ENCODE results near the gene ZNF175.

Gene ZNF175

DNA sequence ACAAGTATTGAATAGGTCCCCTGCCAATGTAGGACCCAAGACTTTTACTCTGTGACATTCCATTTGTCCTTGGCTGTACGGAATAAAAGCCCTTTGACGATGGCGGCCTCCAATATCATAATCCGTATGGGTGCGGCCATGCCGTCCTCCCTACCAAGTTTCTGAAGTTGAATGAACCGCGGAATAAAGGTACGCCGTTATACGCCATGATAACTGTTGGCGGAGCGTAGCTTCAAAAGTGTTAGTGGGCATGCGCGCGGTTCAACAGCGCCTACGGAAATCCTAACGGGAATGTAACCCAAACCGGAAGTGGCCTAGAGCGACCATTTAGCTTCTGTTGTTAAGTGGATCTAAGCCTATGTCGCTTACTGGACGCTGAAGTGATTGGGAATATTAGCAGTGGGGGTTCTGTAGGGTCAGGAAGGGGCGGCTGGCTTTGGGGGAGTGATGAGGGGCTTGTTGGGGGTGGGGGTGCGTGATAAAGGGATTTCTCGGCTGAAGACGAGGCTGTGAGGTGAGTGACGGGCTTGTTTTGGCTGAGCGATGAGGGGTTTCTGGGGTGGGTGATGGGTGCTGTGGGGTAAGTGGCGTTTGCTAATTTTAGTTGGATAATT, at the start of gene ZNF175:
Gene ZNF175, plus strand, starts transcription at position 322 of the 614 bp plus-strand sequence. CDS start 2,047 bp downstream, outside the sequence.
- peak; percentile 97 for DNase-seq

DNA sequence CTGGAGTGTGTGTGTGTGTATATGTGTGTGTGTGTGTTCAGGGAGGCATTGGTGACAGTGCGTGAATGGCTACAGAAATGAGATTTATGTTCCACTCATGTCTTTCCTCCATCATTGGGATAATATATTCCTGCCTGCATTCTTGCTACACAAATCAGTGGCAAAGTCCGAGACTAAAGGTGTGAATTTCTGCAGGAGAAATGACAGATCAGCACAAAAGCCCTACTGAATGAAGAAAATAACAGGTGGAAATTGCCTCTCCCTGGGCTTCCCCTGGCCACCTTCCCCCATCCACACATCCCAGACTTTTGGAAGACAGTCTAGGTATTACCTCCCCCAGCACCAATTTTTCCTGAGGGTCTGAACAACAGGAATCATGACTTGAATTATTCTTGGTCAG, 49.7 kb upstream of the ZNF175 start:
- no peak for DNase-seq

- DNase-seq: no peak
Measured at GRCh38 chr19:51521781-51522180, 49.3 kb upstream of the ZNF175 start.

- no peak for DNase-seq
Measured at GRCh38 chr19:51524666-51525264, 46.3 kb upstream of the ZNF175 start.

- DNase-seq: peak; percentile 4
Measured at GRCh38 chr19:51525651-51526050, 45.4 kb upstream of the ZNF175 start.

DNA sequence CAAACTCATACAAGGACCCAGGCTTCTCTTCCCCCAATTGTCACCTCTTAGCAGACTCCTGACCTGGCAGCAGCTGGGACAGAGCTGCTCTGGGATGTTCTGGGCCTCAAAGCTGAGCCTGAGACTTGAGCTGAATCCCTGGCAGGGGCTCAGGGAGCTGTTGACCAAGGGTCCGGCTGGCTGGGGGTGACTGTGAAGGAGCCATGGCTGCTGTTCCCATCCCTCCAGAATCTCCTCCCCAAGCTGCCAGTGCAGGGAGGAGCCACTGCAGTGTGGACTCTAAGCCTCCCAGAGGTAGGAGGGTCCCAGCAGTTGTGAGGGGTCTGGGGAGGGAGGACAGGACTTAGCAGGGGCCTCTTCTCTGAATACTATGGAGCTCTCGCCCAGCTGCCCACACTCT, 41.8 kb upstream of the ZNF175 start:
- no peak for DNase-seq

DNA sequence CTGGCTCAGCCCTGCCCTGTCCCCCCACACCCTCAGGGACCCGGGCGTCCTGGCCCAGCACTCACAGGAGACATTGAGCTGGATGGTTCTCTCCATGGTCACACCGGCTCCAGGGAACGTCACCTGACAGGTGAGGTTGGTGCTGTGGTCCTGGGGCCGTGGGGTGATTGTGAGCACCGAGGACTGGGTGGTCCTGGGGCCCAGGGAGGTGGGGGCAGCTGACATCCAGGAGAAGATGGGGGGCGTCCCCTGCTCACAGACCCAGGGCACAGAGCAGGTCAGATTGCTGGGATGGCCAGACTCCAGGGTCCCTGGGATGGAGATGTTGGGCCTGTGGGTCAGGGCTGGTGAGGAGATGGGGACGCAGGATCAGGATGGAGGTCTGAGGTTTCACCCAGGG, 40.5 kb upstream of the ZNF175 start:
- DNase-seq: no peak

DNA sequence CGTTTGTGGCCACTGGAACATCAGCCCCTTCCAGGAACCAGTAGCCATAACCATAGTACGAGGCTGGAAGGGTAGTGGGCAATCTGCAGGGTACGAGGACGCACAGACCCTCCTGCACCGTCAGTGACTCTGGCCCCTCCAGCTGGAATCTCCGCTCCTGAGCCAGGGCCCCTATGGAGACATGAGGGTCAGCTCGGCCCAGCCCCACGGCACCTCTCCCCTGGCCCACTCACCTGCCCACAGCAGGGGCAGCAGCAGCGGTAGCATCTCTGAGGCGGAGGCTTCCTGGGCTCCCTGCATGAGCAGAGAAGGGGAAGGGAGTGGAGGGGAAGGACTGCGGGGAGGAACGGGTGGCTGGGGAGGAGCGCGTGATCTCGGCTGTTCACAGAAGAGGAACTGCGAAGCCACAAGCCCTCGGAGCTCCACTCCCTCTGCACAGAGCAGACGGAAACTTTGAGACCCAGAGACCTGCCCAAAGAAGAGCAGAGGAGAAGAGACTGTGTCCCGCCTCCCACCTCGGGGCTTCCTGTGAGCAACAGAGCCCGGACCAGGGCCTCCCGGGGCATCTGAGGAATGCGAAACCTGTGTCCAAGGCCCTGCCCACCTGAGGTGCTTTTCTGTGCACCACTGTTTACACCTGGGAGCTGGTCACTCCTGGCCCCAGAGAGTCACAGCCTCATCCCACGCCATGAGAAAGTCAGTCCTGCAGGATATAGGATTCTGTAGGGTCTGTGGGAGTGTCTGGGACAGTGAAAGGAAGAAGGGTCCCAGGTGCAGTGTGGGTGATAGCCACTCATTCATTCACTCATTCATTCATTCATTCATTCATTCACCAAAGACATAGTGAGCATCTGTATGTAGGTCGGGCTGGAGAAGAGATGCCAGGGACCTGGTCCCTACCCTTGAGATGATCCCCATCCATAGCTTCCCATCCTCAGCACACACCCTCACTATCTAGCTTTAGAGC, 39.5 kb upstream of the ZNF175 start, which contains the start of gene SIGLEC6:
Gene SIGLEC6, minus strand, starts transcription at position 322 of the 967 bp plus-strand sequence. Its CDS starts 22 bp downstream, at position 300.
- no peak for DNase-seq

DNA sequence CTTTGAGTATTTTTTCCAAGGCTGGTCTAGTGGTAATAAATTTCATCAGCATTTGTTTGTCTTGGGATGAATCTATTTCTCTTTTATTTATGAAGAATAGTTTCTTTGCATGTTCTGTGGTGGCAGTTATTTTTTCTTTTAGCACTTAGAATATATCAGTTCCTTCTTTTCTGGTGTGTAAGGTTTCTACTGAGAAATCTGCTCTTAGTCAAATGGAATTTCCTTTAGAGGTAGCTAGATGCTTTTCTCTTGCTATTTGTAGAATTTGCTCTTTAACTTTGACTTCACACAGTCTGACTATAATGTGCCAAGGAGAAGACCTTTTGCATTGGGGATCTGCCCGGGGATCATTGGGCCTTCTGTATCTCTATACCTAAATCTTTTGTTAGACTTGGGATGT, 35.5 kb upstream of the ZNF175 start:
- no peak for DNase-seq

- DNase-seq: no peak
Measured at GRCh38 chr19:51539821-51540366, 31.2 kb upstream of the ZNF175 start.

DNA sequence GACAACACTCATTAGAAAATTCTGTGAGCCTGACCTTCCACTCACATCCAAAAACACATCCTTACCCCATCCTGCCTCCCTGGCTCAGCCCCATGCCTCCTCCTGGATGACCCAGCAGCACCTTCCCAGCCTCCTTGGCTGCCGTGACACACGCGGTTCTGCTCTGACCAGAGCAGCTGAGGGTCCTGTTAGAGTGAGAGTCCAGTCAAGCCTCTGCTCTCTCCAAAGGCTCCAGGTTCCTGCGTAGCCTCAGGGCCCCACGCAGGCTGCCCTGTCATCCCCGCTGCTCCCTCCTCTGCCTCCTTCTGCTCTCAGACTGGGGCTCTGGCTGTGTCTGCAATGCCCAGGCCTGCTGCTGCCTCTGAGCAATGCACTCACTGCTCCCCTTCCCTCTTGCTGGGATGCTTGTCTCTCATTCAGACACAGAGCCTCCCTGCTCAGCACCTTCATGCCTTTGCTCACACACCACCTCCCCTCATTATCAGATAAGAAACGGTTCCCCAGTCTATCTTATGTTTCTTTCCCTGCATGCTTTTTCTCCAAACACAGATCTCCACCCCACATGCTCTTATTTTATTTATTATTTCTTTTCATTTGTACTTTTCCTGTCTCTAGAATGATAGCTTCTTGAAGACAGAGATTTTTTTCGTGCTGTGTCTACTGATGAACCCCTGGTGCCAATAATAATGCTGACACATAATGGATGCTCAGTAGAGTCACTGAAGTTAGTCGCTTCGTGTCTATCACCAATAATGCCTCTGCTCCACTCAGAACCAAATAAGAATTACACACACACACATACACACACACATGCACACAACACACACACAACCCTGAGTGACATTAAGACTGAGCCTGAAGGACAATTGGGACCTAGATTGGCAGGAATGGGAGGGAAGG, 29.4 kb upstream of the ZNF175 start:
- DNase-seq: no peak

DNA sequence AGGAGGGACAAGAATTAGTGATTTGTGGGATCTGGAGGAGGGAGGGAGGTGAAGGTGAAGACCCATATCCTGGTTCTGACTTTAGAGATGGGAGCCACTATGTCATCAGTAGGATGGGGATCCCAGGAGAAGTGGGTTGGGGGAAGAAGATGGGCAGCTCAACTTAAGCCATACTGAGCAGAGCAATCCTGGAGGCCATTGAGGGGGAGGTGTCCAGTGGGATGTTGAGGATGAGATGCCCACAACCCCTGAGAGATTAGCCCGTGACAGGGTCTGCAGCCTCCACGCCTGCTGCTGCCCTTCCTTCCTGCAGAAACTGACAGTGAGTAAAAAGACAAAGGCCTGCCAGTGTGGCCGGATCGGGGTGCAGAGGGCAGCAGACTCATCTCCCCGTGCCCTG, 28.4 kb upstream of the ZNF175 start:
- no peak for DNase-seq

DNA sequence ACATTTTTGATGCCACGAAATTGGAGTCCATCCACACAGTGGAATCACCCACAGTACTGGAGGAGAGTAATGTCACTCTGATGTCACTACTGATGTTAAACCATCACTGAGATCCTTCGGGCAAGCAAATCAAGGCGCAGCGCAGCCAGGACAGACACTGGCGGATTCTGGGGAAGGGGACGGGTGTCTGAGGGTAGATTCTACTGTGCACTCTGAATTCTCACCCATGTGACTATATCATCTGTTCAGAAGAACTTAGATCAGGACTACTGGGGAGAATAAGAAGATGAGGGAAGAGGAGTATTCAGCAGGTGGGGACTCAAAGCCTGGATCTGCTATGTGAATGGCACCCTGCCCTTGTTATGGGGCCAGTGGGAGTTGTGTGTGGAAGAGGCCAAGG, 27.0 kb upstream of the ZNF175 start:
- no peak for DNase-seq

DNA sequence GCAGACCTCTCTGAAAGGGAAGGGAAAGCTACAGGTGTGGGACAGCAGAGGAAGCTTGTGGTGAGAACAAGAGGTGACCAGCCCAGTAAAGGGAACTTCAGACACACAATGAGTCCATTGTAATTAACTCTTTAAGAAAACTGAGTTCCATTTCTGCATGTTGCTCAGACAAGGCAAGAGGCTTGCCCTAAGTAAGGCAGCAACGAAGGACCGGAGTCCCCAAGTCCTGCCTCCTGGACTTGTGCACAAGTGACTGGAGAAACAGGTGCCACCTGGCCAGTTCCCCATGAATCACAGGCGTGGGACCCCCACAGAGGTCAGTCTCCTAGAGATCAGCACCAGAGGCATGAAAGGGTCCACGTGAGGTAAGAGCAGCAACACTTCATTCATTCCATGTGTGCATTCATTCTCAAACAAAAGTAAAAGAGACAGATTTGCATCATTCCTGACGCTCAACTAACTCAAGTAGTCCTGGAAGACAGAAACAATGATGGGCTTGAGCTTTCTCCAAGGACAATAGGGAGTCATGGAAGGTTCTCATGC, 24.9 kb upstream of the ZNF175 start:
- no peak for DNase-seq

GRCh38 chr19:51546650-51547396, 24.3 kb upstream of the ZNF175 start:
- no peak for DNase-seq

GRCh38 chr19:51547397-51548212, 23.5 kb upstream of the ZNF175 start:
- no peak for DNase-seq

GRCh38 chr19:51548213-51548651, 22.9 kb upstream of the ZNF175 start:
- no peak for DNase-seq

DNA sequence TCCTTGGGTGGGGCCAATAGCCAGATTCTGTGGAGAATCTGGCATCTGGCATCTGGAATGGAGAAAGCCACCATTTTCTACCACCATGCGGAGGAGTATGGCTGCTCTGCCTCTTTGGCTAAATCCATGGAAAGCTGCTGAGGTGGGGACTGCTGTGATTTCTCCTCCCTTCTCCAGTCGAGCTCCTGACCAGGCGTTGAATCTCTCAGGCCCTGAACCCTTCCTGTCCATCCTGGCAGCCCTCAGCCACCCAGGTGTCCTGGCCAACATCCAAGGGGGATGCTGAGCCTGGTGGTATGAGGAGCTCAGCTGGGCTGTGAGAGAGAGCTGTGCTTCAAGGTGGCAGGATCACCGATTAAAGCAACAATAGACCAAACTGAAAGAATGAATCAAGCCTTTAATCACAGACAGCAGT, 22.2 kb upstream of the ZNF175 start:
- DNase-seq: no peak

GRCh38 chr19:51549533-51550324, 21.4 kb upstream of the ZNF175 start:
- no peak for DNase-seq

Measured in NCI-H69 (cell line).